Measurements from ENCODE around the gene SKI.

SKI gene

GRCh38 chr1:2208309-2209239 is 19.5 kb upstream of the SKI start:
- FAIRE-seq: no peak
- DNase-seq (ENCODE audit: insufficient read length, low spot score): peak; percentile 59

- no peak for FAIRE-seq
Measured at GRCh38 chr1:2209400-2210083, 18.6 kb upstream of the SKI start.

GRCh38 chr1:2210084-2210653 is 17.9 kb upstream of the SKI start:
- FAIRE-seq (no peak), DNase-seq (ENCODE audit: insufficient read length, low spot score) (no peak)

More at GRCh38 chr1:2209400-2210083, 18.6 kb upstream of the SKI start:
- no peak for DNase-seq (ENCODE audit: insufficient read length, low spot score)

GRCh38 chr1:2210786-2211185 is 17.3 kb upstream of the SKI start:
- no peak for FAIRE-seq
- no peak for DNase-seq (ENCODE audit: insufficient read length, low spot score)

- DNase-seq (ENCODE audit: insufficient read length, low spot score) (no peak), FAIRE-seq (no peak)
Measured at GRCh38 chr1:2212274-2212531, 15.9 kb upstream of the SKI start.

GRCh38 chr1:2212532-2213491 is 15.3 kb upstream of the SKI start:
- FAIRE-seq: peak; percentile 58
- DNase-seq (ENCODE audit: insufficient read length, low spot score): peak; percentile 82

- no peak for DNase-seq (ENCODE audit: insufficient read length, low spot score)
- FAIRE-seq: no peak
Measured at GRCh38 chr1:2213576-2214505, 14.3 kb upstream of the SKI start.

- no peak for FAIRE-seq
- DNase-seq (ENCODE audit: insufficient read length, low spot score): no peak
Measured at GRCh38 chr1:2214541-2215241, 13.4 kb upstream of the SKI start.

- no peak for DNase-seq (ENCODE audit: insufficient read length, low spot score)
- FAIRE-seq: no peak
Measured at GRCh38 chr1:2215329-2215728, 12.8 kb upstream of the SKI start.

- no peak for FAIRE-seq
- no peak for DNase-seq (ENCODE audit: insufficient read length, low spot score)
Measured at GRCh38 chr1:2215909-2216766, 12.0 kb upstream of the SKI start.

GRCh38 chr1:2216767-2217058 is 11.4 kb upstream of the SKI start:
- FAIRE-seq (no peak), DNase-seq (ENCODE audit: insufficient read length, low spot score) (no peak)

GRCh38 chr1:2221271-2221670 is 6.8 kb upstream of the SKI start:
- FAIRE-seq (no peak), DNase-seq (ENCODE audit: insufficient read length, low spot score) (no peak)

GRCh38 chr1:2224170-2224584 is 3.9 kb upstream of the SKI start:
- DNase-seq (ENCODE audit: insufficient read length, low spot score) (no peak), FAIRE-seq (no peak)

- FAIRE-seq (no peak), DNase-seq (ENCODE audit: insufficient read length, low spot score) (no peak)
Measured at GRCh38 chr1:2224631-2225428, 3.3 kb upstream of the SKI start.

GRCh38 chr1:2226525-2227345 is 1.4 kb upstream of the SKI start:
- FAIRE-seq (no peak), DNase-seq (ENCODE audit: insufficient read length, low spot score) (no peak)

- peak; percentile 96 for FAIRE-seq
- DNase-seq (ENCODE audit: insufficient read length, low spot score): peak; percentile 92
Measured at GRCh38 chr1:2227346-2228156, 568 bp upstream of the SKI start.
